ENCODE measurements around the gene ERN1.
"Not testable (repeated sequence)": the region's sequence is repeated elsewhere in the genome, so short reads cannot be mapped to it uniquely, and the experiment has no call there.

The ERN1 gene

DNA sequence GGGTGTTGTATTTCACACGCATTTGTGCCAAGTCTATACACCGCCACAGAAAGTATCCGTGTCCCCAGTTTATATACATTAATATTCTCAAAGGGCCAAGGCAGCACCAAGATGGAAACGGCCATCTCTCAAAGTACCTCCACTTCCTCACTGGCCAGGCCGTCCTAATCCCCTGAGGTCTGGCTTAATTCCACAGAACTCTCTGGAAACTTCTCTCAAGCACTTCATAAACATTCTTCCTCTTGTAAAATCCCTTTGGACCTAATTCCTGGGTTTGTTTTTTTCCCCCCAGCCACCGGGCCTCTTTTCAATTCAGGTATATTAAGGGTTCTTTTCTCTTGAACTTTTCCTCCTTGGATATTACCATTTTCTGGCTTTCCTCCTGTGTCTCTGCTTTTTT is 5.1 kb upstream of the ERN1 start:
- no peak for DNase-seq (ENCODE audit: low read depth)

DNA sequence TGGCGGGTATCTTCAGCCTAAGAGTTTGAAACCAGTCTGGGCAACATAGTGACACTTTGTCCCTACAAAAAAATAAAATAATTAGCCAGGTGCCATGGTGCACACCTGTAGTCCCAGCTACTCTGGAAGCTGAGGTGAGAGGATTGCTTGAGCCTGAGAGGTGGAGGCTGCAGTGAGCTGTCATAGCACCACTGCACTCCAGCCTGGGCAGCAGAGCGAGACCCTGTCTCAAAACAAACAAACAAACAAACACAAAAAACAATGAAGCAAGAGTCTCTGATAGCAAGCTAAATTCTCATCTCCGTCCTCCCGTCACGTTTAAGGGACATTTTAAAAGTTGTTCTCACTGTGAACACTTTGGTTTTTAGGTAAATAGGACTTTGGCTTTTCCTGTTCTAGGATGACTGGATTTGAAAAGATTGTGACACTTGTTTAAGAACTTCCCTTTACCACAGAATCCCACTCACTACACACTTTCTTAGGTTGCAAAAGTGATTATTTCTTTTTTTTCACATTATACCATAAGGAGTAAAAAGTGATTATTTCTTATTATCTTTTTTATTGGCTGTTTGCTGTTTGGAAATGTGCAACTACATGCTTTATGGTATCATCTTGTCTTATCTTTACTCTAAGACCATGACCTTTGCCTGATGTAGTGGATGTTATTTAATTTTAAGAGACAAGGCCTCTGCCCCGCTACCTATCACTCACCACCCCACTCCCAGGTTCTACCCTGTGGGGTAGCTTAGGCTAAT is 4.4 kb upstream of the ERN1 start:
- DNase-seq (ENCODE audit: low read depth), result no peak

DNA sequence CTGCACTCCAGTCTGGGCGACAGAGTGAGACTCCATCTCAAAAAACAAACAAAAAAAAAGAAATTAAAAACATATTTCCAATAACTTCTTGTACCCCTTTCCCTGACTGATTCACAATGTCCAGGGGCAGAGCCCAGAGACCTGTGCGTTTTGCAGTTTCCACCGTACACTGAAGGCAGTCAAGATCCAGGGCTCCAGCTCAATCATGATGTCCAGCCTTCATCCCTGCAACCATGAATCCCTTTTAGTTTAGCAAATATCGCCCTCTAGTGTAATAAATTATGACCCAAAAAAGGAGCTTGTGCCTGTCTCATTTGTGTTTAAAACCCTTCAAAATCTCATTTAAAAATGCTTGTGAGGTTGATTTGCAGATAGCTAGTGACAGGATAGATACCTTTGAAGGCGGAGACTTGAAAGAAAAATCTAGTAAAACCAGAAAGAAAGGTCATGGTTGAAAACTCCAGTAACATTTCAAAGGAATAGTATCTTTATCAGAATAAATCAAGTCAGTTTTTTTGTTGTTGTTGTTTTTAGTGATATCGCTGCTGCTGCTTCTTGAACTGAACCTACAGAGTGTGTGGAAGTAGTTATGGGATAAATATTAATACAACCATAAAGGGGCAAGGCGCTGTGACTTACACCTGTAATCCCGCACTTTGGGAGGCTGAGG is 3.7 kb upstream of the ERN1 start:
- no peak for DNase-seq (ENCODE audit: low read depth)

GRCh38 chr17:64131606-64132270 is 1.8 kb upstream of the ERN1 start:
- no peak for DNase-seq (ENCODE audit: low read depth)

- DNase-seq (ENCODE audit: low read depth), result no peak
These were observed 636 bp upstream of the ERN1 start for GRCh38 chr17:64130559-64131001.

- no peak for DNase-seq (ENCODE audit: low read depth)
These were observed 504 bp downstream of the ERN1 start for GRCh38 chr17:64129515-64129764.

DNA sequence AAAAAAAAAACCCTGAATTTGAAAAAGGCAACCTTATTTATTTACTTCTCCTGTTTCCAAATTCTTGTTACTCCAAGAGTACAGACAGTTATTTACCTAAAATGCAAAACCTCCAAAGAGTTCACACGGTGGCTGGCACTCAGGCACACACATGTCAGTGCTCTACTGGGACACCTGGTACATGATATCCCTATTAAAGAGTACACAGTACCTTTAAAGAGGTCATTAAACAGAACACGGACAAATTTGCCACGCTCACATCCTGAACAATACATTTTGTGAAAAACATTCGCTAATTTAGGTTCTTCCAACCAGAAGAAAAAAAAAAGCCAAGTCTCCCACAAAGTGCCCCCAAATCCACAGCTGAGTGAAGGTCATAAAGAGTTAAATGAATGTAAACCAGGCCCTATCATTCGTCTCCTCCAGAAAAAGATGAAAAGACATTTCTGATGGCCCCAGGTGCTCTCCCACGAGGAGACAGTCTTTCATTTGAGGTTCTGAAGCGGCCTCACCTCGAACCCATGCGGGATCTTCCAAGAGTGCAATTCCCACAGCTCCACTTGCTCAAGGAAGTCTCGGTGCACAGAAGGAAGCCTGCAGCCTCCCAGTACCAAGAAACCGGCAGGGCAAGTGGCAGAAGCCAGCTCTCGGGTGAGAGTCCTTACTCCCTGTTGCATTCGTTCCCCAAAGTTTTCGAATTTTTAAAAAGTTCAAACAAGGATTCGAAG is 993 bp downstream of the ERN1 start:
- no peak for DNase-seq (ENCODE audit: low read depth)

DNA sequence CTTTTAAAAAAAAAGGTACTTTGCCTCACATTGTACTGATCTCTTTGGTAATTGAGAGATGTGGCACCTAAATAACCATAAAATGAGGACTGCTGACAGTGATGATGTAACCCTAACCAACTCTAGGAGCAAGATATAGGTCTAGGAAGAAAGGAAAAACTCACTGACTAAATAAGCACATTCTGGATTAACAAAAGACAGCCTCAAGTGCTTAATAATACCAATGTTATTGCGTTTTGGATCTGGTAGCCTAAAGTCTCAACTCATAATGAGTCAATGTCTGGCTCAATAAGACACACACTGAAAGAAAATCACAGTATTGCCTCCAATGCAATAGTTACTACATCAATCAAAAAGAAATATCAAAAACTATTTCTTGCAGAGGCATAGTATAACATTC is 3.0 kb downstream of the ERN1 start:
- no peak for DNase-seq (ENCODE audit: low read depth)

- DNase-seq (ENCODE audit: low read depth), result no peak
These were observed 4.0 kb downstream of the ERN1 start for GRCh38 chr17:64125937-64126336.

DNA sequence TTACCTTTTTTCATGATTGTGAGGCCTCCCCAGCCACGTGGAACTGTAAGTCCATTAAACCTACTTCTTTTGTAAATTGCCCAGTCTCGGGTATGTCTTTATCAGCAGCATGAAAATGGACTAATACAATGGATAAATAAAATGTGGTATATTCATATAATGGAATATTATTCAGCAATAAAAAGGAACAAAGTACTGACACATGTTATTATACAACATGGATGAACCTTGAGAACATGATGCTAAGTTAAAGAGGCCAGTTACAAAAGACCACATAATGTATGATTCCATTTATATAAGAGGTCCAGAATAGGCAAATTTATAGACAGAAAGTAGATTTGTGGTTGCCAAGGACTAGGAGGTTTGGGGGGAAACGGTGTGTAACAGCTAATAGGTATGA is 5.3 kb downstream of the ERN1 start:
- no peak for DNase-seq (ENCODE audit: low read depth)

GRCh38 chr17:64123114-64123513 is 6.8 kb downstream of the ERN1 start:
- no peak for DNase-seq (ENCODE audit: low read depth)

GRCh38 chr17:64120972-64121786 is 8.8 kb downstream of the ERN1 start:
- DNase-seq (ENCODE audit: low read depth), result not testable (repeated sequence)

GRCh38 chr17:64120159-64120810 is 9.7 kb downstream of the ERN1 start:
- no peak for DNase-seq (ENCODE audit: low read depth)

- no peak for DNase-seq (ENCODE audit: low read depth)
These were observed 11.7 kb downstream of the ERN1 start for GRCh38 chr17:64117981-64118979.

DNA sequence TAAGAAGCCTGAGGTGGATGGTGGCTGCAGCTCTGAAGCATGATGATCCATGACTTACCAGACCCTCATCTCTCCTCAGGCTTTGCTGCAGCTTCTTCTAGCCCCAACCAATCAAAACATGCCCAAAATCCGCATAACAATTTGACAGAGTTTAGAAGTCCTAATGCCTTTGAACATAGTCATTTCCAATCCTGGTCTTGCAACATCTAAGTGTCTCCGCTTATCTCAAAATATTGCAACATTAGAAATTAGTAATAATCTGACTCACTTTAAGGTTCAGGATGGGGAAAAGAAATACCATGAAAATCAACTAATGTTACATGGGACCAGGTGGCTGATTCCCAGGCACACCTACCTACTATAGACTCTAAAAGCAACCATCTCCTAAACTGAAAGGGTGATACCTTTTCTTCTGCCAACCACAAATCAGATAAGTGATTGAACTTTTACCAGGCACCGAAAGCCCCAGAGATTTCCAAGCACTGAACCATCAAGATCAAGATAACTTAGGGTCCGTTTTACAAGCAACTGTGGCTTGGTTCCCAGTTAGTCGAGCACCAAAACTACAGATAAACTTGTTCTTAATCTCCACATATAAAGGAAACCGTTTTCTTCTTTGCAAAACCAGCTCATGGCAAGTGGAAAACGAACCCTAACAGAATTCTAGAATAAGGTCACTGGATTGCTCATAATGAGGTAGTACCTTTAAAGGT is 14.0 kb downstream of the ERN1 start:
- no peak for DNase-seq (ENCODE audit: low read depth)

GRCh38 chr17:64115043-64115698 is 14.8 kb downstream of the ERN1 start:
- no peak for DNase-seq (ENCODE audit: low read depth)

DNA sequence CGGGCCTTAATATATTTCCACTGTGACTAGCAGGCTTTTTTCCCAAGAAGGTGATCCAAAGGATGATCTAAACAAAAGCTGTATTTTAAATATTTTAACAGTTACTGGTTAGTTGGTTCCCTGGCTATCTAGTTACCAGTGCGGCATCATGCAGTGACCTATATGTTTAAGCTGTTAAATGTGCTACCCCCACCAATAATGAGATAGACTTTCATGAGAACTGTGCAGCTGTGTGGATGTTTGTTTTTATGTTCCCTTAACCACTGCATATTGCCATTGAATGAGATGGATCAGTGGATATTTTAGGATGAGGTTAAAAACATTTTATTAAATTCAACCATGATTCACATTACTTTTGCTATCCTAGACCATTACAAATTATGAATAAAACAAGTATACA is 16.9 kb downstream of the ERN1 start:
- DNase-seq (ENCODE audit: low read depth), result no peak

- no peak for DNase-seq (ENCODE audit: low read depth)
These were observed 18.1 kb downstream of the ERN1 start for GRCh38 chr17:64111831-64112230.

Data from HS-27A (cell line).